HepG2 (cell line): ENCODE measurements around the gene AK8. TPM values are rescaled to one million over a fixed set of nuclear protein-coding genes. Genes with fewer than 3 reads are reported as not detected.

Experiments used
- ATAC-seq: fragments of 200-7000 bp; cut with Tn5 transposase; 3 replicates; pipeline ENCODE4 v1.9.1; 2020; ENCODE audit warnings: mild to moderate bottlenecking, moderate library complexity
- BruUV-seq: library from RNA; stranded (reverse); fragments of 400-500 nt; replicated peaks from 2 replicates; lab custom pipeline; 2021; lab: Mats Ljungman, UMichigan
- CTCF ChIA-PET: fragments of 300-600 bp; formaldehyde crosslinking; extraction: SDS; loops from one replicate; lab custom pipeline; 2021; ENCODE audit warnings: low total read pairs, inconsistent platforms, low intra/inter-chr PET ratio; lab: Yijun Ruan, JAX
- POLR2A ChIA-PET: fragments of 350-600 bp; sonication (Branson Sonifier 250); formaldehyde crosslinking; loops from one replicate; lab custom pipeline; 2020; ENCODE audit warnings: antibody characterized with exemption, inconsistent platforms; lab: Yijun Ruan, JAX
- DNase-seq: peaks from one replicate; pipeline ENCODE4 v3.0.0-alpha.2; 2015; ENCODE audit warnings: low spot score
- FAIRE-seq: peaks from 3 replicates; lab custom pipeline; 2011; peaks lifted over from hg19 to GRCh38; lab: Jason Lieb, UNC
- H2AFZ ChIP-seq: one replicate; pipeline ENCODE4 v1.6.1; 2011; ENCODE audit warnings: low read length, inconsistent platforms
- H3K27ac ChIP-seq: fragments of 300-600 bp; 3 replicates; pipeline ENCODE4 v1.8.0; 2011; ENCODE audit warnings: mixed run types, mild to moderate bottlenecking, mixed read lengths, low read length, inconsistent platforms; ENCODE audit not compliant: insufficient read depth; ENCODE audit errors: extremely low read length
- H3K27me3 ChIP-seq, 2 experiments: fragments of 200-600 bp in 1 of 2; 2 replicates in 1 of 2; 3 replicates in 1 of 2; pipeline versions ENCODE4 v1.6.0 to v1.8.0; 2011; ENCODE audit warnings: low read length in 2 of 2, mild to moderate bottlenecking in 2 of 2, moderate library complexity in 2 of 2, inconsistent platforms in 1 of 2; ENCODE audit not compliant: insufficient read depth in 2 of 2, control insufficient read depth in 1 of 2
- H3K36me3 ChIP-seq, 2 experiments: fragments of 200-600 bp in 1 of 2; replicated peaks in 1 of 2; 2 replicates in 1 of 2; 3 replicates in 1 of 2; pipeline versions ENCODE4 v1.5.1 to v1.8.0; 2011; ENCODE audit warnings: low read length in 2 of 2, inconsistent platforms in 1 of 2; ENCODE audit not compliant: insufficient read depth in 2 of 2, control insufficient read depth in 1 of 2
- H3K4me1 ChIP-seq: 2 replicates; pipeline ENCODE4 v1.5.1; 2012; ENCODE audit warnings: low read length, inconsistent platforms; ENCODE audit not compliant: insufficient read depth
- H3K4me2 ChIP-seq: 2 replicates; pipeline ENCODE4 v1.6.0; 2011; ENCODE audit warnings: low read depth, low read length, inconsistent platforms
- H3K4me3 ChIP-seq, 3 experiments: fragments of 200-600 bp in 1 of 3; sonication (generic), shearing (Covaris generic) in 1 of 3; replicated peaks in 1 of 3; 2 replicates each; pipeline ENCODE4 v1.5.1; 2011 to 2016; ENCODE audit warnings: low read length in 3 of 3, inconsistent platforms in 2 of 3, low read depth in 2 of 3, mild to moderate bottlenecking in 2 of 3, control low read depth in 1 of 3, mixed read lengths in 1 of 3; ENCODE audit not compliant: insufficient read depth in 1 of 3
- H3K79me2 ChIP-seq: one replicate; pipeline ENCODE4 v1.6.1; 2011; ENCODE audit warnings: low read length, inconsistent platforms; ENCODE audit not compliant: insufficient read depth
- H3K9ac ChIP-seq: 2 replicates; pipeline ENCODE4 v1.6.0; 2011; ENCODE audit warnings: mild to moderate bottlenecking, low read depth, low read length, inconsistent platforms; ENCODE audit not compliant: insufficient read depth
- H3K9me3 ChIP-seq: 2 replicates; pipeline ENCODE4 v1.5.1; 2012; ENCODE audit warnings: mild to moderate bottlenecking, low read length
- H4K20me1 ChIP-seq: 2 replicates; pipeline ENCODE4 v1.6.0; 2011; ENCODE audit warnings: inconsistent platforms, mild to moderate bottlenecking, low read length, moderate library complexity; ENCODE audit not compliant: insufficient read depth
- BHLHE40 ChIP-seq: IDR thresholded peaks from 2 replicates; pipeline ENCODE4 v1.6.1; 2011; ENCODE audit warnings: low read length, improper control_type of control experiment
- CCAR2 ChIP-seq: fragments of 200-400 bp; formaldehyde crosslinking; optimal IDR thresholded peaks from 2 replicates; pipeline ENCODE3; 2018; ENCODE audit warnings: low read depth, mild to moderate bottlenecking, low read length, moderate library complexity
- FLYWCH1 ChIP-seq: sonication (generic); formaldehyde crosslinking; IDR thresholded peaks from 2 replicates; pipeline ENCODE4 v1.8.1; 2023; ENCODE audit warnings: mild to moderate bottlenecking, missing genetic modification reagents
- HNRNPK ChIP-seq: fragments of 200-400 bp; formaldehyde crosslinking; IDR thresholded peaks from 2 replicates; pipeline ENCODE4 v1.6.1; 2018; ENCODE audit warnings: low read length, low read depth, moderate library complexity, mild to moderate bottlenecking; ENCODE audit not compliant: poor library complexity, severe bottlenecking
- MAFK ChIP-seq, 2 experiments: IDR thresholded peaks in 1 of 2; conservative IDR thresholded peaks in 1 of 2; 2 replicates each; pipeline ENCODE4 v1.6.1; 2011; ENCODE audit warnings: improper control_type of control experiment in 2 of 2, low read length in 2 of 2
- NCOA2 ChIP-seq: sonication (generic); formaldehyde crosslinking; IDR thresholded peaks from 2 replicates; pipeline ENCODE4 v1.8.0; 2022; ENCODE audit warnings: inconsistent platforms
- NFIC ChIP-seq: IDR thresholded peaks from 2 replicates; pipeline ENCODE4 v1.6.1; 2012; ENCODE audit warnings: mild to moderate bottlenecking, low read length, inconsistent platforms
- PCBP2 ChIP-seq: fragments of 200-400 bp; formaldehyde crosslinking; optimal IDR thresholded peaks from 2 replicates; pipeline ENCODE3; 2018; ENCODE audit warnings: low read length, low read depth; ENCODE audit not compliant: poor library complexity, severe bottlenecking
- THAP11 ChIP-seq: IDR thresholded peaks from 2 replicates; pipeline ENCODE4 v1.6.1; 2016; ENCODE audit warnings: missing biosample characterization, missing genetic modification reagents
- ZKSCAN5 ChIP-seq: sonication (generic); formaldehyde crosslinking; IDR thresholded peaks from 2 replicates; pipeline ENCODE4 v1.5.1; 2020; ENCODE audit warnings: mild to moderate bottlenecking, missing genetic modification reagents
- ZNF674 ChIP-seq: sonication (generic); formaldehyde crosslinking; IDR thresholded peaks from 2 replicates; pipeline ENCODE4 v1.5.0; 2020; ENCODE audit warnings: low read depth, mild to moderate bottlenecking, missing genetic modification reagents
- WGBS: methylation state at CpG from one replicate; pipeline ENCODE4 v1.1.6; 2017; ENCODE audit warnings: low lambda C conversion rate; 5-methylcytosine and 5-hydroxymethylcytosine counted together
- in situ Hi-C: cut with HindIII; loops from 2 replicates; pipeline ENCODE4 v1.10.0; 2017; ENCODE audit warnings: low pct_unique_long_range_greater_than_20kb; ENCODE audit not compliant: extremely low pct_ligation_motif_present
- intact Hi-C: fragments of 100-400 bp; cut with micrococcal nuclease; formaldehyde crosslinking; loops from one replicate; pipeline ENCODE4 v1.10.0; 2022; ENCODE audit not compliant: unreplicated experiment
- polyA plus RNA-seq, 8 experiments: library from polyadenylated mRNA; depleted of rRNA in 3 of 8; stranded (reverse) in 7 of 8; unstranded in 1 of 8; fragments of >200 nt; fragmentation: Illumina TruSeq in 4 of 8; extraction: Trizol in 4 of 8; gene quantifications; 2 replicates each; pipeline versions ENCODE4 v1.2.1 to v1.2.3, GENCODE V29; 2011 to 2016; ENCODE audit warnings: low read depth in 4 of 8, missing spikeins in 1 of 8, mixed read lengths in 1 of 8; ENCODE audit not compliant: insufficient read depth in 1 of 8
- total RNA-seq, 5 experiments: library from RNA; depleted of rRNA; stranded (reverse); fragments of >200 nt; fragmentation: Illumina TruSeq; extraction: Trizol; gene quantifications; 2 replicates each; pipeline ENCODE4 v1.2.3, GENCODE V29; 2016; ENCODE audit warnings: low read depth in 1 of 5
- TF ChIP-seq, protein P1 (sequence below): sonication (generic); formaldehyde crosslinking; IDR thresholded peaks from 2 replicates; pipeline ENCODE4 v1.5.0; 2020; ENCODE audit warnings: missing genetic modification reagents
- TF ChIP-seq, protein P2 (sequence below): sonication (generic); formaldehyde crosslinking; IDR thresholded peaks from 2 replicates; pipeline ENCODE4 v1.5.1; 2020; ENCODE audit warnings: missing genetic modification reagents, mild to moderate bottlenecking, borderline replicate concordance
- TF ChIP-seq, protein P3 (sequence below): sonication (generic); formaldehyde crosslinking; IDR thresholded peaks from 2 replicates; pipeline ENCODE4 v1.4.0; 2020; ENCODE audit warnings: missing genetic modification reagents, borderline replicate concordance

Gene AK8
- total and polyA plus RNA-seq, 2 of the 13 experiments (the other 11 are each of a cell fraction or from before 2014, with no cell fraction given), result 0.11 TPM; not detected in 1

DNA sequence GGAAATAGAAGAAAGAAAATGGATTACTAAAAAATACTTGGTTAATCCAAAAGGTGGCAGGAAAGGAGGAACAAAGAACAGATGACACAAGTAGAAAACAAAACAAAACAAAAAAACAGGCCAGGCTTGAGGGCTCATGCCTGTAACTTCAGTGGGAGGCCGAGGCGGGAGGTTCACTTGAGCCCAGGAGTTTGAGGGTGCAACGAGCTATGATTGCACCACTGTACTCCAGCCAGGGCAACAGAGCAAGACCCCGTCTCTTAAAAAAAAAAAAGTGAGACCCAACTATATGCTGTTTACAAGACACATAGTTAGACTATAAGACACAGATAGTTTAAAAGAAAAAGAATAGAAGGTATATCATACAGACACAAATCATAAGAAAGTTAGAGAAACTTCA is 59.5 kb downstream of the AK8 start (continued):
- TF ChIP-seq, protein P1, sequence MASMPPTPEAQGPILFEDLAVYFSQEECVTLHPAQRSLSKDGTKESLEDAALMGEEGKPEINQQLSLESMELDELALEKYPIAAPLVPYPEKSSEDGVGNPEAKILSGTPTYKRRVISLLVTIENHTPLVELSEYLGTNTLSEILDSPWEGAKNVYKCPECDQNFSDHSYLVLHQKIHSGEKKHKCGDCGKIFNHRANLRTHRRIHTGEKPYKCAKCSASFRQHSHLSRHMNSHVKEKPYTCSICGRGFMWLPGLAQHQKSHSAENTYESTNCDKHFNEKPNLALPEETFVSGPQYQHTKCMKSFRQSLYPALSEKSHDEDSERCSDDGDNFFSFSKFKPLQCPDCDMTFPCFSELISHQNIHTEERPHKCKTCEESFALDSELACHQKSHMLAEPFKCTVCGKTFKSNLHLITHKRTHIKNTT (CRISPR knock-in tag), result no peak
- no peak for TF ChIP-seq ZNF674 (CRISPR knock-in tag)
- TF ChIP-seq NFIC, result no peak
- TF ChIP-seq, protein P2, sequence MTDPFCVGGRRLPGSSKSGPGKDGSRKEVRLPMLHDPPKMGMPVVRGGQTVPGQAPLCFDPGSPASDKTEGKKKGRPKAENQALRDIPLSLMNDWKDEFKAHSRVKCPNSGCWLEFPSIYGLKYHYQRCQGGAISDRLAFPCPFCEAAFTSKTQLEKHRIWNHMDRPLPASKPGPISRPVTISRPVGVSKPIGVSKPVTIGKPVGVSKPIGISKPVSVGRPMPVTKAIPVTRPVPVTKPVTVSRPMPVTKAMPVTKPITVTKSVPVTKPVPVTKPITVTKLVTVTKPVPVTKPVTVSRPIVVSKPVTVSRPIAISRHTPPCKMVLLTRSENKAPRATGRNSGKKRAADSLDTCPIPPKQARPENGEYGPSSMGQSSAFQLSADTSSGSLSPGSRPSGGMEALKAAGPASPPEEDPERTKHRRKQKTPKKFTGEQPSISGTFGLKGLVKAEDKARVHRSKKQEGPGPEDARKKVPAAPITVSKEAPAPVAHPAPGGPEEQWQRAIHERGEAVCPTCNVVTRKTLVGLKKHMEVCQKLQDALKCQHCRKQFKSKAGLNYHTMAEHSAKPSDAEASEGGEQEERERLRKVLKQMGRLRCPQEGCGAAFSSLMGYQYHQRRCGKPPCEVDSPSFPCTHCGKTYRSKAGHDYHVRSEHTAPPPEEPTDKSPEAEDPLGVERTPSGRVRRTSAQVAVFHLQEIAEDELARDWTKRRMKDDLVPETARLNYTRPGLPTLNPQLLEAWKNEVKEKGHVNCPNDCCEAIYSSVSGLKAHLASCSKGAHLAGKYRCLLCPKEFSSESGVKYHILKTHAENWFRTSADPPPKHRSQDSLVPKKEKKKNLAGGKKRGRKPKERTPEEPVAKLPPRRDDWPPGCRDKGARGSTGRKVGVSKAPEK (CRISPR knock-in tag), result no peak
- TF ChIP-seq, protein P3, sequence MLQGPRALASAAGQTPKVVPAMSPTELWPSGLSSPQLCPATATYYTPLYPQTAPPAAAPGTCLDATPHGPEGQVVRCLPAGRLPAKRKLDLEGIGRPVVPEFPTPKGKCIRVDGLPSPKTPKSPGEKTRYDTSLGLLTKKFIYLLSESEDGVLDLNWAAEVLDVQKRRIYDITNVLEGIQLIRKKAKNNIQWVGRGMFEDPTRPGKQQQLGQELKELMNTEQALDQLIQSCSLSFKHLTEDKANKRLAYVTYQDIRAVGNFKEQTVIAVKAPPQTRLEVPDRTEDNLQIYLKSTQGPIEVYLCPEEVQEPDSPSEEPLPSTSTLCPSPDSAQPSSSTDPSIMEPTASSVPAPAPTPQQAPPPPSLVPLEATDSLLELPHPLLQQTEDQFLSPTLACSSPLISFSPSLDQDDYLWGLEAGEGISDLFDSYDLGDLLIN (CRISPR knock-in tag), result no peak
- no peak for TF ChIP-seq THAP11 (CRISPR knock-in tag)
- no peak for TF ChIP-seq BHLHE40

DNA sequence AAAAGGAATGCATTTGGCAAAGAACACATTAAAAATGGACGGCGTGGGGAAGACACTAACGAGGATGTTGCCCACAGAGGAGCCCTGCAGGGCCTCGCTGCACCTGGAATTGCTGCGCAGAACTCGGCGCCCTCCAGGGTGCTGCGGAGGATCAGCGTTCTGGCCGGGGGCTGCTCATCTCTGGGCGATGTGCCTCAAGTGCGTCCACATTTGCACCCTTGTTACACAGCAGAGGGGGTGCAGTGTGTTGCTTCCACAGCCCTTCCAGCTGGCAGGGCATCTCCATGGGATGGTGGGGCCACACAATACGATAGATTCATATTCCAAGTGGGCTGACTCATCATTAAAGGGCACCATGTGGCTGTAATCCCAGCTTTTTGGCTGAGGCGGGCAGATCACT is 63.1 kb downstream of the AK8 start:
- BruUV-seq, result no TSS peak
- ATAC-seq (no peak), DNase-seq (no peak), FAIRE-seq (no peak)
- H4K20me1 ChIP-seq, result no peaks in the 10 kb centered on the region
- no peak overlapping the region for H3K4me2 ChIP-seq
- H3K36me3 ChIP-seq, result no peaks in the 10 kb centered on the region
- CTCF ChIA-PET, result no interaction called here
- H3K4me3 ChIP-seq, result no peak overlapping the region
- H3K27me3 ChIP-seq, result peaks cover 4 to 19% of the 10 kb centered on the region in 2 experiments; a peak in 3 of 5 replicates
- in situ Hi-C loops, result no loop called here
- no peak overlapping the region for H2AFZ ChIP-seq
- no peak overlapping the region for H3K9ac ChIP-seq
- POLR2A ChIA-PET, result no interaction called here
- WGBS, result 39% methylated on average over 6 of the region's 14 CpGs
- H3K9me3 ChIP-seq, result no peaks in the 10 kb centered on the region
- H3K4me1 ChIP-seq, result no peaks in the 10 kb centered on the region
- H3K79me2 ChIP-seq, result no peaks in the 10 kb centered on the region
- H3K27ac ChIP-seq, result no peak overlapping the region
- intact Hi-C loops, result loop anchor here (10.0 kb wide), 1 partner anchor 160 kb away; the partner anchor contains the start of gene GFI1B
- TF ChIP-seq NCOA2 (CRISPR knock-in tag) (no peak), FLYWCH1 (CRISPR knock-in tag) (no peak), MAFK (conservative IDR thresholded peaks at IDR 0.05 in 1 of 2, IDR thresholded peaks at IDR 0.05 in 1 of 2; ENCODE audit: low read length in 2 of 2) (peak in 1 of 2 experiments; percentile 40; a peak in 1 of 4 replicates), HNRNPK (no peak), CCAR2 (no peak), ZKSCAN5 (CRISPR knock-in tag) (no peak), PCBP2 (no peak)
